Kidney (tissue), 14 donors: ENCODE measurements around the gene PRKCD. TPM values are rescaled to one million over a fixed set of nuclear protein-coding genes. Genes with fewer than 3 reads are reported as not detected.
A peak's percentile ranks its signal among the peaks of the same experiment; 100 is the strongest.

ENCODE experiments used
- DNase-seq, 5 donors: peaks; one replicate each; pipeline ENCODE4 v3.0.0-alpha.2; 2013 to 2020
- FAIRE-seq: peaks from 2 replicates; lab custom pipeline; 2012; peaks lifted over from hg19 to GRCh38; lab: Jason Lieb, UNC
- H3K27ac ChIP-seq, 2 donors: one replicate each; pipeline ENCODE4 v1.7.0; 2013; ENCODE audit warnings: low read depth in 2 of 2, low read length in 2 of 2, inconsistent platforms in 1 of 2
- H3K27me3 ChIP-seq: one replicate; pipeline ENCODE4 v1.7.1; 2013; ENCODE audit warnings: low read length, inconsistent platforms; ENCODE audit not compliant: control insufficient read depth, insufficient read depth
- H3K36me3 ChIP-seq, 3 donors: one replicate each; pipeline versions ENCODE4 v1.7.0 to v1.7.1; 2013; ENCODE audit warnings: low read length in 3 of 3, control low read depth in 1 of 3, inconsistent platforms in 1 of 3; ENCODE audit not compliant: insufficient read depth in 3 of 3, control insufficient read depth in 2 of 3
- H3K4me1 ChIP-seq, 3 donors: one replicate each; pipeline versions ENCODE4 v1.7.0 to v1.7.1; 2013; ENCODE audit warnings: low read length in 3 of 3, inconsistent platforms in 1 of 3, low read depth in 1 of 3; ENCODE audit not compliant: control insufficient read depth in 2 of 3, insufficient read depth in 2 of 3
- H3K4me3 ChIP-seq, 3 donors: one replicate each; pipeline versions ENCODE4 v1.7.0 to v1.8.1; 2013; ENCODE audit warnings: low read length in 3 of 3, control low read depth in 1 of 3, inconsistent platforms in 1 of 3
- H3K9ac ChIP-seq, 3 donors: one replicate each; pipeline versions ENCODE4 v1.7.0 to v1.7.1; 2013; ENCODE audit warnings: low read length in 3 of 3, control low read depth in 1 of 3, inconsistent platforms in 1 of 3
- H3K9me3 ChIP-seq, 3 donors: one replicate each; pipeline versions ENCODE4 v1.7.0 to v1.7.1; 2013; ENCODE audit warnings: low read length in 3 of 3, control low read depth in 1 of 3, inconsistent platforms in 1 of 3; ENCODE audit not compliant: control insufficient read depth in 2 of 3, insufficient read depth in 1 of 3
- intact Hi-C: fragments of 100-400 bp; cut with DNase I; formaldehyde crosslinking; loops from one replicate; pipeline ENCODE4 v1.11.1; 2022
- polyA plus RNA-seq: library from polyadenylated mRNA; stranded (reverse); fragments of 350-450 nt; fragmentation: Illumina TruSeq; extraction: RNeasy Lipid Tissue Mini Kit (QIAGEN cat#74804); gene quantifications from one replicate; pipeline ENCODE4 v1.2.3, GENCODE V29; 2014; ENCODE audit warnings: low read depth, low replicate concordance; ENCODE audit not compliant: insufficient read depth
- total RNA-seq: library from RNA; stranded (reverse); fragmentation: NEBNext Ultra II Directional; extraction: Animal tissue kit (Norgen Biotek cat#: 25700); gene quantifications from one replicate; pipeline ENCODE4 v1.2.1, GENCODE V29; 2021
- TF ChIP-seq, protein P1 (sequence below): IDR thresholded peaks from 3 replicates; pipeline ENCODE4 v1.5.1; 2012; ENCODE audit warnings: mild to moderate bottlenecking, moderate library complexity, borderline replicate concordance; ENCODE audit not compliant: insufficient read depth; ENCODE audit errors: extremely low read depth
- donor health status: control.
- donor health status: control.
- donor health status: control.
- donor health status: control.
- donor health status: control.
- donor health status: DM: yes; HTN: yes; CAD: no.
- donor health status: Normal renal cell carcinoma (clear cell type).

PRKCD gene
- total and polyA plus RNA-seq, 2 donors from 2014 or later = 26.6 to 29.1 TPM

DNA sequence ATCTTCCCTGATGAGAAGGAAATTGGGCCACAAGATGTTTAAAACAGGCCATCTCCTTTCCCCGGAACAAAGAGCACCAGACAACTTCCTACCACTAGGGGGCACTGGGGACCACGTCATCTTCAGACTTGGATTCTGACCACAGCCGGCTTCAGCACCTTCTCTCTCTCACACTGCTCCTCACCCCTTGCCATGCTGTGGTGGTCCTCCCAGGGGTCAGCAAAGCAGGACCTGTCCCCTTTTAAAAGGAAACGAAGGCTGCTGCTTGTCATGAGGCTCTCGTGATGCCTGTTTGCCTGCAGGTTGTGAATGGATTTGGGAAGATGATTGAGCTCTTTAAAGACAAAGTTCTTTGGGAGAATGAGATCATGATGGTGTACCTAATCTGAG, 47.0 kb upstream of the PRKCD start:
- peaks cover 11 to 23% (median 18%) of the 10 kb centered on the region in 3 donors for H3K36me3 ChIP-seq

DNA sequence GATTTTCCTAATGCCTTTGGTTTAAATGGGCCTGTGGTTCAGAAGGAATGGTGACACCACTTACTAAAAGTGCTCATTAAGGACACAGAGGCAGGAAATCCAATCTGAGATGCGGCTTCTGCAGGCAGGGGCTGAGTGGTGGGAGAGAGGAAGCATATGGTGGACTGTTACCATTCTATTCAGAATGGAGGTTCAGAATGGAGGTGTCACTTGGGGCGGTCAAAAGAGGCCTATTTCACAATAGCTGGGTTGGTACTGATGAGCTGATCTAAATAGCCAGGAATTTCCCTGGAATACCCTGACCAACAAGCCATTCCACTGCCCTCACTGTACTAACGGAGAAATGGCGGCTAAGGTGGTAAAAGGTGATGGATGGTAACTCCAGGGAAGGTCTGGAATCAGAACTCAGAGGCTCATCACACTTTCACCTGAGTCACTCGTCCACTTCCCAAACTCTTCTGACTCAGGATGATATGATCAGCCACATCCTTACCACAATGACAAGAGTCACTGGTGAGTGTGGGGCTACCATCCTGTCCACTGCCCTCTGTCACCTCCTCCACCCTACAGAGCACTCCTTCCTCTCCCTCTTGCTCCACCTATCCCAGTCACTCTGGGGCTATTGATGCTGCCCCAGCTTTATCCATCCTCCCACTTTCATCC, 46.5 kb upstream of the PRKCD start:
- DNase-seq (no peak), FAIRE-seq (no peak)
- no peaks in the 10 kb centered on the region for H3K4me1 ChIP-seq
- peaks cover 11 to 25% (median 23%) of the 10 kb centered on the region in 3 donors for H3K36me3 ChIP-seq
- no peaks in the 10 kb centered on the region for H3K9me3 ChIP-seq
- no peaks in the 10 kb centered on the region for H3K27me3 ChIP-seq
- H3K9ac ChIP-seq = no peak overlapping the region
- no peak overlapping the region for H3K4me3 ChIP-seq
- no peak overlapping the region for H3K27ac ChIP-seq
- intact Hi-C loops = loop anchor here (5.0 kb wide), 1 partner anchor 83 kb away; no protein-coding TSS in a partner anchor
- TF ChIP-seq, protein P1, sequence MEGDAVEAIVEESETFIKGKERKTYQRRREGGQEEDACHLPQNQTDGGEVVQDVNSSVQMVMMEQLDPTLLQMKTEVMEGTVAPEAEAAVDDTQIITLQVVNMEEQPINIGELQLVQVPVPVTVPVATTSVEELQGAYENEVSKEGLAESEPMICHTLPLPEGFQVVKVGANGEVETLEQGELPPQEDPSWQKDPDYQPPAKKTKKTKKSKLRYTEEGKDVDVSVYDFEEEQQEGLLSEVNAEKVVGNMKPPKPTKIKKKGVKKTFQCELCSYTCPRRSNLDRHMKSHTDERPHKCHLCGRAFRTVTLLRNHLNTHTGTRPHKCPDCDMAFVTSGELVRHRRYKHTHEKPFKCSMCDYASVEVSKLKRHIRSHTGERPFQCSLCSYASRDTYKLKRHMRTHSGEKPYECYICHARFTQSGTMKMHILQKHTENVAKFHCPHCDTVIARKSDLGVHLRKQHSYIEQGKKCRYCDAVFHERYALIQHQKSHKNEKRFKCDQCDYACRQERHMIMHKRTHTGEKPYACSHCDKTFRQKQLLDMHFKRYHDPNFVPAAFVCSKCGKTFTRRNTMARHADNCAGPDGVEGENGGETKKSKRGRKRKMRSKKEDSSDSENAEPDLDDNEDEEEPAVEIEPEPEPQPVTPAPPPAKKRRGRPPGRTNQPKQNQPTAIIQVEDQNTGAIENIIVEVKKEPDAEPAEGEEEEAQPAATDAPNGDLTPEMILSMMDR = no peak

More for the DNA sequence above, 47.0 kb upstream of the PRKCD start:
- H3K27ac ChIP-seq = no peak overlapping the region
- intact Hi-C loops = loop anchor here (5.0 kb wide), 1 partner anchor 83 kb away; no protein-coding TSS in a partner anchor
- H3K4me1 ChIP-seq = no peaks in the 10 kb centered on the region
- no peak overlapping the region for H3K9ac ChIP-seq
- H3K4me3 ChIP-seq = no peak overlapping the region
- peak; percentile 78 to 90 (median 81) for DNase-seq
- TF ChIP-seq, protein P1 = peak; percentile 94
- no peaks in the 10 kb centered on the region for H3K27me3 ChIP-seq
- H3K9me3 ChIP-seq = no peaks in the 10 kb centered on the region
- no peak for FAIRE-seq

DNA sequence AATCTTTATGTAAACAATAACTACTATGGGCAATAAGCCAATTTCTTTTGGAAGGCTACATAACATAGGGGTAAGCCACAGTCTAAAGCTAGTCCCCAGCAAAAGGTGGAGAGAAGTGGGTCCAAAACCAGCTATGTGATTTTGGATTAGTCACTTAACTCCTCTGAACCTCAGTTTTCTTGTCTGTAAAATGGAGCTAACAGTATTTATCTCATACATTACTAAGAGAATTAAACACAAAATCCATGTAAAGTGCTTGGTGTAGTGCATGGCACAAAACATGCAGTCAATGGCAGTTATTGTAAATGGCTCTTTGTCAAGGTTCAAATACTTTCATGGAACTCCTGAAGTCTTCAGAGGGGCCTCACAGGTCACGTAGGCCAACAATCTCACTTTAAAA, 44.1 kb upstream of the PRKCD start:
- no peak overlapping the region for H3K4me3 ChIP-seq
- no peaks in the 10 kb centered on the region for H3K9me3 ChIP-seq
- no peaks in the 10 kb centered on the region for H3K27me3 ChIP-seq
- DNase-seq (no peak), FAIRE-seq (no peak)
- peaks cover 16 to 39% (median 34%) of the 10 kb centered on the region in 3 donors for H3K36me3 ChIP-seq
- H3K4me1 ChIP-seq = no peaks in the 10 kb centered on the region
- TF ChIP-seq, protein P1 = no peak
- H3K27ac ChIP-seq = no peak overlapping the region
- no peak overlapping the region for H3K9ac ChIP-seq
- intact Hi-C loops = no loop called here

DNA sequence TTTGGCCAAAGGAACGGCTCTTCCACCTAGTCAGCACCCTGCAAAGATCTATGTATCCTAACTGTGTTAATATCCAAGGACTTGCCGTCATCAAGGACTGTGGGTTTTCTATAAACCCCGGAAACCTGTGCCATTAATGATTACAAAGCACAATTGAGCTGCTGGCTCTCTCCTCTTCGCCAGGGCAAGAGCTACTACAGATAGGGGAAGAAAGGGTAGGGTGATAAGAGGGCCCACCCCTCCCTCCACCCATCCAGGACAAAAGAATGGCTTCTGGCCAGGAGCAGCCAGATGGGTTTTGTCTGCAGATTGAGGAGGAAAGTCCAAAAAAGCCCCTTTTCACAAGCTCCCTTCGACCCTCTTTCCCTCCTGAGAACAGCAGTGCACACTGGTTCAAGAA, 40.7 kb upstream of the PRKCD start:
- DNase-seq (no peak), FAIRE-seq (no peak)
- intact Hi-C loops = no loop called here
- H3K9ac ChIP-seq = no peak overlapping the region
- no peaks in the 10 kb centered on the region for H3K27me3 ChIP-seq
- no peak overlapping the region for H3K27ac ChIP-seq
- peaks cover 19 to 59% (median 53%) of the 10 kb centered on the region in 3 donors for H3K36me3 ChIP-seq
- no peaks in the 10 kb centered on the region for H3K4me1 ChIP-seq
- H3K4me3 ChIP-seq = no peak overlapping the region
- H3K9me3 ChIP-seq = no peaks in the 10 kb centered on the region
- TF ChIP-seq, protein P1 = no peak
